Sigmoid colon (tissue), 7 donors: ENCODE measurements around the gene DGCR2. TPM values are rescaled to one million over a fixed set of nuclear protein-coding genes. Genes with fewer than 3 reads are reported as not detected.

ENCODE experiments used
- DNase-seq: peaks from one replicate; pipeline ENCODE4 v3.0.0-alpha.2; 2019
- H3K27ac ChIP-seq, 4 donors: fragments of 200-600 bp; sonication (generic); one replicate each; pipeline ENCODE4 v1.5.1; 2016 to 2019; ENCODE audit warnings: mild to moderate bottlenecking in 1 of 4
- H3K27me3 ChIP-seq, 3 donors: fragments of 200-600 bp; sonication (generic); one replicate each; pipeline ENCODE4 v1.5.1; 2019; ENCODE audit warnings: mild to moderate bottlenecking in 1 of 3
- H3K36me3 ChIP-seq, 4 donors: fragments of 200-600 bp; sonication (generic); one replicate each; pipeline ENCODE4 v1.5.1; 2016 to 2019
- H3K4me1 ChIP-seq, 4 donors: fragments of 200-600 bp; sonication (generic); one replicate each; pipeline ENCODE4 v1.5.1; 2017 to 2019
- H3K4me3 ChIP-seq, 4 donors: fragments of 200-600 bp; sonication (generic); one replicate each; pipeline ENCODE4 v1.5.1; 2017 to 2019; ENCODE audit warnings: mild to moderate bottlenecking in 2 of 4, moderate library complexity in 1 of 4
- H3K9me3 ChIP-seq, 4 donors: fragments of 200-600 bp in 3 of 4; sonication (generic) in 3 of 4; one replicate each; pipeline versions ENCODE4 v1.5.1 to v1.6.1; 2013 to 2019
- EP300 ChIP-seq, 4 donors: sonication (generic); formaldehyde crosslinking; IDR thresholded peaks; one replicate each; pipeline ENCODE4 v1.6.1; 2017; ENCODE audit warnings: antibody characterized with exemption in 4 of 4
- POLR2A ChIP-seq, 2 donors: fragments of 450-650 bp; IDR thresholded peaks; one replicate each; pipeline ENCODE4 v1.6.1; 2016; ENCODE audit warnings: antibody characterized with exemption in 2 of 2, mild to moderate bottlenecking in 2 of 2, moderate library complexity in 2 of 2
- POLR2AphosphoS5 ChIP-seq, 4 donors: sonication (generic); formaldehyde crosslinking; IDR thresholded peaks; one replicate each; pipeline ENCODE4 v1.6.1; 2017; ENCODE audit warnings: antibody characterized with exemption in 4 of 4
- WGBS, 2 donors: extraction: QIAGEN DNeasy Blood & Tissue Kit; methylation state at CpG; one replicate each; pipeline ENCODE4 v1.1.7; 2013; 5-methylcytosine and 5-hydroxymethylcytosine counted together
- intact Hi-C: fragments of 100-400 bp; cut with DNase I; formaldehyde crosslinking; loops from one replicate; pipeline ENCODE4 v1.15.1; 2023
- polyA plus RNA-seq, 3 donors: library from polyadenylated mRNA; stranded (reverse); fragments of 200-250 nt; gene quantifications; one replicate each; pipeline ENCODE4 v1.2.3, GENCODE V29; 2013
- total RNA-seq, 4 donors: library from RNA; depleted of rRNA; stranded (reverse); fragments of >200 nt; gene quantifications; one replicate each; pipeline ENCODE4 v1.1.0, GENCODE V29; 2016
- TF ChIP-seq, protein P1 (sequence below), 4 experiments: fragments of 450-650 bp in 3 of 4; fragments of 200-600 bp in 1 of 4; IDR thresholded peaks; one replicate each; pipeline ENCODE4 v1.5.1; 2016 to 2019; ENCODE audit warnings: antibody characterized with exemption in 4 of 4, mild to moderate bottlenecking in 3 of 4, moderate library complexity in 2 of 4
- donor health status: healthy with polysubstance abuse.
- donor health status: Bipolar disorder and iron deficiency.
- donor health status: healthy.

Gene DGCR2
- total and polyA plus RNA-seq, 7 donors, result 7.2 to 68.7 (median 31.5) TPM

DNA sequence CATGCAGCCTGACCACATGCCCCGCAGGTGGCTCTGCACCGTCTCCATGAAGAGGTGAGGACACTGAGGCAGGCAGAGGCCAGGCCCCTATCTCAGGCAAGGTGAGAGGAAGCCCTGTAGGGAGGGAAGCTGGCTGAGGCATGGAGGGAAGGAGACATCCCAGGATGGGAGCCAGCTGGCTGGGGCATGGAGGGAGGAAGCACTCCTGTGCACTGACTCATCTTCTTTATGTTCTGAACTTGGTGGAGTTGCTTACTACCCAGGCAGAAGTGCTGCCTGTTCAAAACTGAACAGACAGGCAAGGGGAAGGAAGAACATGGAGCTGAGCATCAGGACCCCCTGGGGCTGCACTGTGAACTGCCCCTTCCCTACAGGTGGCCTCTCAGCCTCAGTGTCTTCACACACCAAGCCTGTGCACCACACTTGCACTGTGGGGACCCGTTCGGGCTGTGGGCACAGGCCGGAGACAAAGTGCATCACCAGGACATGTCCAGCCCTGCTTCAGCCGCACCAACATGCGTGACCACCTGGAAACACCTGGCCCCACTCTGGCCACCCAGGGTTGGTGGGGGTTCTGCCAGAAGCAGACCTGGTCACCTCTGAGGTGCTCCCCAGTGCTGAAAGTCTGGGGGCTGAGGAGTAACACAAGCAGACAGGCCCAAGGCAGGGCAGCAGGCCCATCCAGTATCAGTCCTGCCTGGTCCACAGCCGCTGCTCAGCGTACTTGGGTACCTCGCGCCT is 55.5 kb downstream of the DGCR2 start:
- WGBS, 2 donors, result 97 to 98% methylated on average over 11 of the region's 11 CpGs
- Histone ChIP-seq H3K9me3 (no peaks in the 10 kb centered on the region), H3K4me3 (no peak overlapping the region), H3K27me3 (no peaks in the 10 kb centered on the region), H3K27ac (no peak overlapping the region), H3K36me3 (peaks cover 20 to 83% (median 32%) of the 10 kb centered on the region in 4 donors), H3K4me1 (peaks cover 0 to 8% (median 2%) of the 10 kb centered on the region in 4 donors)
- DNase-seq, result peak; percentile 61
- intact Hi-C loops, result no loop called here
- TF ChIP-seq, protein P1, sequence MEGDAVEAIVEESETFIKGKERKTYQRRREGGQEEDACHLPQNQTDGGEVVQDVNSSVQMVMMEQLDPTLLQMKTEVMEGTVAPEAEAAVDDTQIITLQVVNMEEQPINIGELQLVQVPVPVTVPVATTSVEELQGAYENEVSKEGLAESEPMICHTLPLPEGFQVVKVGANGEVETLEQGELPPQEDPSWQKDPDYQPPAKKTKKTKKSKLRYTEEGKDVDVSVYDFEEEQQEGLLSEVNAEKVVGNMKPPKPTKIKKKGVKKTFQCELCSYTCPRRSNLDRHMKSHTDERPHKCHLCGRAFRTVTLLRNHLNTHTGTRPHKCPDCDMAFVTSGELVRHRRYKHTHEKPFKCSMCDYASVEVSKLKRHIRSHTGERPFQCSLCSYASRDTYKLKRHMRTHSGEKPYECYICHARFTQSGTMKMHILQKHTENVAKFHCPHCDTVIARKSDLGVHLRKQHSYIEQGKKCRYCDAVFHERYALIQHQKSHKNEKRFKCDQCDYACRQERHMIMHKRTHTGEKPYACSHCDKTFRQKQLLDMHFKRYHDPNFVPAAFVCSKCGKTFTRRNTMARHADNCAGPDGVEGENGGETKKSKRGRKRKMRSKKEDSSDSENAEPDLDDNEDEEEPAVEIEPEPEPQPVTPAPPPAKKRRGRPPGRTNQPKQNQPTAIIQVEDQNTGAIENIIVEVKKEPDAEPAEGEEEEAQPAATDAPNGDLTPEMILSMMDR (IDR thresholded peaks at IDR 0.05), result no peak
- TF ChIP-seq EP300 (IDR thresholded peaks at IDR 0.05) (no peak), POLR2AphosphoS5 (IDR thresholded peaks at IDR 0.05) (no peak), POLR2A (IDR thresholded peaks at IDR 0.05) (no peak)

DNA sequence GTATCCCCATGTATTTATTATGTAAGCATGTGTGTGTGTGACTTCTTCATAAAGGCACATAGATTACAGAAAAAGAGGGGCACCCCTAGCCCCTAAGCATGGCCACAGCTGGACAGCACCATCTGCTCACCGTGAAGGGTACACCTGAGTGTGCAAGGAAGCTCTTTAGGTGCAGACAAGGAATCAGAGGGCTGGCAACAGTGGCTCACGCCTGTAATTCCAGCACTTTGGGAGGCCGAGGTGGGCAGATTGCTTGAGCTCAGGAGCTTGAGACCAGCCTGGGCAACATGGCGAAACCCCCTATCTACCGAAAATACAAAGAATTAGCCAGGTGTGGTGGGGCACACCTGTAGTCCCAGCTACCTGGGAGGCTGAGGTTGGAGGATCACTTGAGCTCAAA is 56.3 kb downstream of the DGCR2 start:
- Histone ChIP-seq H3K36me3 (peaks cover 20 to 90% (median 32%) of the 10 kb centered on the region in 4 donors), H3K4me1 (peaks cover 0 to 8% (median 2%) of the 10 kb centered on the region in 4 donors), H3K4me3 (no peak overlapping the region), H3K9me3 (no peaks in the 10 kb centered on the region), H3K27me3 (no peaks in the 10 kb centered on the region), H3K27ac (no peak overlapping the region)
- WGBS, 2 donors, result 96 to 97% methylated on average over 5 of the region's 5 CpGs
- DNase-seq, result no peak
- no peak for TF ChIP-seq EP300 (IDR thresholded peaks at IDR 0.05)
- no peak for TF ChIP-seq POLR2AphosphoS5 (IDR thresholded peaks at IDR 0.05)
- no peak for TF ChIP-seq POLR2A (IDR thresholded peaks at IDR 0.05)
- TF ChIP-seq, protein P1 (IDR thresholded peaks at IDR 0.05), result no peak
- intact Hi-C loops, result no loop called here

DNA sequence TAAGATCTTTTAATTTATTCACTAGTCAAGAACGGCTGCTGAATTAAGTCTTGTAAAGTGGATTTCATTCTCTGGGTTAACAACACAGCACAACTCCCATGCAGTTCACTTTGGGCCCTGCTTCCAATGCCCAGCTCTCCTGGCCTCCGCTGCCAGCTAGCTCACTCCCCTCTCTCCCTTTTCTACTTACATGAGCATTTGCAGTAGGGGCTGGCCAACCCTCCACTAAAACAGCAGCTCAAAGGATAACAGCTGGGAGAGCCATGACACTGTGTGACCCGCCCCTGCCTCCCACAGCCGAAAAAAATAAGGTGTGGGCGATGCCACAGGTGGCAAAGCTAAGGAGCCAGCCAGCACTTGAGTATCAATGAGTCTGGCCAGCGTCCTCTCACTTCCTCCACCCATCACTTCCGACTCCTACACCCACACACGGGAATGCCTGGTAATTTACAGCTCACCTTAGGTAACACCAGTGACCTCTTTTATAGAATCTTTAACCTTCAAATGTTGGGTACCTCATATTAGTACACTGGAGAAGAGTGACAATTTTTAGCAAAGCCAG is 56.8 kb downstream of the DGCR2 start:
- peak; percentile 29 for DNase-seq
- no peak overlapping the region for H3K27ac ChIP-seq
- H3K27me3 ChIP-seq, result no peaks in the 10 kb centered on the region
- no peaks in the 10 kb centered on the region for H3K9me3 ChIP-seq
- WGBS, 2 donors, result 87 to 89% methylated on average over 8 of the region's 8 CpGs
- H3K4me3 ChIP-seq, result no peak overlapping the region
- peaks cover 20 to 96% (median 34%) of the 10 kb centered on the region in 4 donors for H3K36me3 ChIP-seq
- intact Hi-C loops, result no loop called here
- TF ChIP-seq EP300 (IDR thresholded peaks at IDR 0.05), result no peak
- no peak for TF ChIP-seq POLR2A (IDR thresholded peaks at IDR 0.05)
- TF ChIP-seq POLR2AphosphoS5 (IDR thresholded peaks at IDR 0.05), result no peak
- TF ChIP-seq, protein P1 (IDR thresholded peaks at IDR 0.05), result no peak
- peaks cover 0 to 8% (median 2%) of the 10 kb centered on the region in 4 donors for H3K4me1 ChIP-seq

DNA sequence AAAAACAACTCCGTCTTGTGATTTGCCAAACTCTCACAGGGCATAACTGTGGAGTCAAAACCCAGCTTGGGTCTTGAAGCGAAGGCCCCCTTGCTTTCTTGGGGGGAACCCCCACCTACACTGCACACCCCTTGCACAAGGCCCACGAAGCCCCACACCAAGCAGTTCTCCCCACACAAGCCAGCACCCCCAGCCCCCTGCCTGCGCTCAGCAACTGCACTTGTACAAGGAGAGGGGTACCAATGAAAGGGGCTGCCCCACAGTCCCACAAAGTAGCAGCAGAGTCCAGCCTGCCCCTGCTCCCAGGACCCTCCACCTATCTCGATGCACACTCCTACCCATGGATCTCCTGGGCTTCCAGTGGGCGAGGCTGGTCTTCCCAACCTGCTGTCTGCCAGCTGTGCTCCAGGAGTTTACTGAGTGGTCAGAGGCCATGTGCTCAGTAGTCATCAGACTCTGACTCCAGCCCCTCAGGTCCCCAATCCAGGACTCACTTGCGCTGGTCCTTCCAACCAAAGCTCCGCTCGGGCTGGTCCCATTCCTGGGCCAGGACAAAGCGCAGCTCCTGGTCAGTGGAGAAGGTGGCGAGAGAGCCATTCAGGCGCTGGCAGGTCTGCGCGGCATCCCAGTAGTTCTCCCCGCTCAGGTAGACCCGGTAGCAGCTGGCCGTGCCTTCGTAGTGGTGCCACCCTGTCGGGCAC is 57.7 kb downstream of the DGCR2 start:
- no peaks in the 10 kb centered on the region for H3K9me3 ChIP-seq
- no peak overlapping the region for H3K4me3 ChIP-seq
- H3K4me1 ChIP-seq, result peaks cover 0 to 8% (median 2%) of the 10 kb centered on the region in 4 donors
- peaks cover 20 to 97% (median 38%) of the 10 kb centered on the region in 4 donors for H3K36me3 ChIP-seq
- no peak overlapping the region for H3K27ac ChIP-seq
- 96 to 98% methylated on average over 19 of the region's 19 CpGs for WGBS, 2 donors
- DNase-seq, result peak; percentile 50
- intact Hi-C loops, result no loop called here
- no peaks in the 10 kb centered on the region for H3K27me3 ChIP-seq
- TF ChIP-seq POLR2AphosphoS5 (IDR thresholded peaks at IDR 0.05) (no peak), POLR2A (IDR thresholded peaks at IDR 0.05) (no peak), EP300 (IDR thresholded peaks at IDR 0.05) (no peak)
- TF ChIP-seq, protein P1 (IDR thresholded peaks at IDR 0.05), result no peak
